GM21723 (cell line): ENCODE data around the gene BRF1.
"Not testable (repeated sequence)": the region's sequence is repeated elsewhere in the genome, so short reads cannot be mapped to it uniquely, and the experiment has no call there.

Experiments used
- ATAC-seq: cut with Tn5 transposase; IDR thresholded peaks from one replicate; pipeline ENCODE4 v1.9.1; 2021; ENCODE audit warnings: mild to moderate bottlenecking, moderate library complexity; ENCODE audit not compliant: unreplicated experiment

Gene BRF1

GRCh38 chr14:105300542-105301102 is at the start of gene BRF1:
TSS of gene BRF1 (minus strand) at chr14:105301001. CDS start at chr14:105300629, 372 bp downstream.
- ATAC-seq: peak; percentile 84

- ATAC-seq: no peak
Observed at GRCh38 chr14:105349992-105350391, 49.2 kb upstream of the BRF1 start.

DNA sequence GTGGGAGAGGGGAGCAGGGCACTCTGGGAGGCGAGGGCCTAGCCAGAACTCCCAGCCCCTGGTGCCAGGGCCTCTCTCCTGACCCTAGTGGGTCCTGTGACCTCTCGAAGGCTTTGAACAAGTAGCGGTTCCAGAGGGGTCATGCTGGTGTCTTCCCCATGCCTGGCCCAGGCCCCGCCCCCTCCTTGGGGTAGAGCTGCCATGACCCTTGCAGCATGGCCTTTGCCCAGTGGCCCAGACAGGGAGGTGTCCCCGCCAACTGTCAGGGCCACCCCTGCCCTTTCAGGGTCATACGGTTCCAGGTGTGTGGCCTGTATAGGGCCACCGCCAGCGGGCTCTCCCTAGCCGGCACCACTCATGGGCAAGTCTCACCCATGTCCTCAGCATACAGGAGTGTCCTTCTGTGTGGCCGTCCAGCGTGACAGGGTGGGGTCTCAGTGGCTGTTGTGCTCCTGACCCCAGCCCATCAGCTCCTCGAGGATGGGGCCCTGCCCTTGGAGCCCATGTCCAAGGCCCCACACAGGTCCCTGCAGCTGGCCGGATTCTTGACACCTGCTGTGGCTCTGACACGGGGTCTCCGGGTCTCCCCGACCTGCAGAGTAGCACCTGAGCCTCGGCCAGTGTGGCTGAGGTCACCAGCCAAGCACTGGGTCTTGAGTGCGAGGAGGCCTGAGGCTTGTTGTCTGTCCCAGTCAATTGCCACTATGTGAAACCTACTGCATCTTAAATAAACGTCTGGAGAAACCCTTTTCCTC is 48.3 kb upstream of the BRF1 start:
- ATAC-seq: no peak

- ATAC-seq: no peak
Observed at GRCh38 chr14:105348169-105348944, 47.6 kb upstream of the BRF1 start.

DNA sequence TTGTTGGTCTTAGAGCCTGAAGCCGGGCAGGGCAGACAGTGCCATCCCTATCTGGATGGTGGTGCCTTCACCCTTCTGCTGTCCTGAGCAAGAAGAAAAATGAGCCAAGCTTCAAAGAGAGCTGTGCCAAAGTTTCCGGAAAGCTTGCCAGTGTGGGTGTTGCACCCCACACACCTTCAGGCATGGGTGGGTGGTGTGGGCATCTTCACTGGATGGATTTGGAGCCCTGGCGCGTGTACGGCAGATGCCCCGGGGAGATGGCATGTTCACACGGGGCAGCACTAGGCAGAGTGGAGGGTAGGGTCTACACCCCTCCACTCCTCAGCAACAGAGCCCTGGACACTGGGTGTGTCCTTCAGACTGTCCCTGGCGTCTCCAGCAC is 46.8 kb upstream of the BRF1 start:
- ATAC-seq: no peak

DNA sequence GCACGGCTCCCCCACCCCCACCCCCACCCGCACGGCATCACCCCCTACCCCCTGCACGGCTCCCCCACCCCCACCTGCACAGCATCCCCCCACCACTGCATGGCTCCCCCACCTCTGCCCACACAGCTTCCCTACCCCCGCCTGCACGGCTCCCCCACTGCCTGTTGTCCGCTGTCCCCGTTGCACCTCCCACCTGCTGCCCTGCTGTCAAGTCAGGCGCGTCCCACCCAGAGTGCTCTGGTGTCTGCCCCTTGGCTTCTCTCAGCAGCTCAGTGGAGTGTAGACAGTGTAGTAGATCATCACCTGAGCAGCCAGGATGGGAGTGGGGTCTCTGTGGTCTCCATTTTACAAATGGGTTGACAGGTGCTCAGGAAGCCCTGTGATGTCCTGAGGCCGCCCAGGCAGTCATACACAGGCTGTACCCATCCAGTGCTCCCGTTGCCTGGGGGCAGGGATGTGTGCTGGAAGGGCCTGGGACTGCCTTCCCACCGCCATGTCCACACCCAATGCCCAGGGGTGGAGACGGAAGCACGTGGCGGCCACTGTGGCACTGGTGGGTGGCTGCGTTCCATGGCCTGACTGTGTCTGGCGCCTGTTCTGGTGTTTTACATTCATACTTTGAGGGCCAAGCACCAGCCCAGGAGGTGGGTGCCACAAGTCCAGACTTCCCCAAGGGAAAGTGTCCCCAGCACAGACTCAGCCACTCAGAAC is 46.2 kb upstream of the BRF1 start:
- ATAC-seq: no peak

DNA sequence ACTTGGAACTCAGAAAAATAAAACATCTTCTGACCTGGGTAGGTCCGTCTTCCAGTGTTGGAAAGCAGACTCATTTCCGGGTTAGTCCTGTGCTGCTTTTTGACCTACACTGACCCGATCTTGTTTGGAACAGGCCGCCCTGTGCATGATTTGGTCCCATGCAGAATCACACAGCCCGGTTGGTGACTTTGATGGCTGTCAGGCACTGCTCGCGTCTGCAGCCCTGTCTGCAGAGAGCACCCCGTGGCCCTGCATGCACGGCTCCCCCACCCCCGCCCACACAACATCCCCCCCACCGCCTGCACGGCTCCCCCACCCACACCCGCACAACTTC is 45.4 kb upstream of the BRF1 start:
- no peak for ATAC-seq

DNA sequence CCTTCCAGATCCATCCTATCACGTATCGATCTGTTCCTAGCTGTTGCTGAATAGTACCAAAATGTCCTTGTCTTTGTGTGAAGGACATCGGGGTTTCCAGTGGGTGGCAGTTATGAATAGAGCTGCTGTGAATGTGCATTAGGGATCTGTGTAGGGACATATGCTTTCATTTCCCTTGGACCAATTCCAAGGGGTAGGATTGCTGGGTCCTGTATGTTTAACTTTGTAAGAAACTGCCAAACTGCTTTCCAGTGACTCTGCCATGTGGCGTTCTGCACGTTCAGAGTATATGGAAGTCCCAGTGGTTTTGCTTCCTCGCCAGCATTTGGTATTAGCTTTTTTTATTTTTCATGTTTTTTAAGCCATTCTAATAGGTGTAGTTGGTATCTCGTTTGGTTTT is 42.4 kb upstream of the BRF1 start:
- ATAC-seq: no peak

DNA sequence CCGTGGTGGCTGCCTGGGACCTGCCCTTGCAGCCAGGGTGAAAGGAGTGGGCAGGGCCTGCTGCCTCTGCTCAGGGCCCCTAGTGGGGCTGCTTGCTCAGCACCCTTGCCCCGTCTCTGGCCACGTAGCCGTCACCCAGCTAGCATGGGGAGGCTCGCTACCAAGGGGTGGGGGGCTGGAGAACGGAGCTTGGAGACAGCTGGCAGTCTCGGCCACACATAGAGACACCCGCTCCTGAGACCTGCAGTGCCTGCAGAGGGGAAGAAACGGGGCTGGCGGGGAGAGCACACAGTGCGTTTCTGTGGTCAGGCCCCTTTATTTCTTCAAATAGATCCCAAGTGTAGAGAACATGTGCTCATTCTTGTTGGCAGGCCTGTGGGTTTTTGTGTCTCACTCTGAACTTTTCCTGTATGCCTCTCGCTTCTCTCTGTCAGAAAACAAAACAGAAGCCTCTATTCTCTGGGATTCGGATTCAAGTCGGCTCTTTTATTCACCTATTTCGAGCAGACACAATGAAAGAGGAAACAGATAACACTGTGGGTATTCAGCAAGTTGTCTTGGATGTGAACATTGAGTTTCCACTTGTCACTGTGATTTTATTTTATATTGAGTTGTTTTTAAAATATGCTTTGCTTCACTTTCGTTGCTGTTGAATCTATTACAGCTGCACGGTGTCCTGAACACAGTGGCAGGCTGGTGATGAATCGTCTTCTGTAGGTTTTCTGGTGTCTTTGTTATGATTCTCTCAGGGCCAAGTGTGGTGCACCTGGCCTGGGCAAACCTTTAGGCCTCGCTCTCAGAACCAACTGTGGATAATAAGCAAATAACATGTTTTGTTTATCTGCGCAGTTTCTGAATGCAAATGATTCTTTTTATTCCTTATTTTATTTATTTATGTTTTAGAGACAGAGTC is 40.3 kb upstream of the BRF1 start:
- no peak for ATAC-seq

- ATAC-seq: no peak
Observed at GRCh38 chr14:105337966-105338741, 37.4 kb upstream of the BRF1 start.

GRCh38 chr14:105337433-105337832 is 36.6 kb upstream of the BRF1 start:
- no peak for ATAC-seq

GRCh38 chr14:105336477-105337287 is 35.9 kb upstream of the BRF1 start:
- ATAC-seq: no peak

GRCh38 chr14:105335735-105336476 is 35.1 kb upstream of the BRF1 start:
- ATAC-seq: no peak

- not testable (repeated sequence) for ATAC-seq
Observed at GRCh38 chr14:105335231-105335542, 34.4 kb upstream of the BRF1 start.

DNA sequence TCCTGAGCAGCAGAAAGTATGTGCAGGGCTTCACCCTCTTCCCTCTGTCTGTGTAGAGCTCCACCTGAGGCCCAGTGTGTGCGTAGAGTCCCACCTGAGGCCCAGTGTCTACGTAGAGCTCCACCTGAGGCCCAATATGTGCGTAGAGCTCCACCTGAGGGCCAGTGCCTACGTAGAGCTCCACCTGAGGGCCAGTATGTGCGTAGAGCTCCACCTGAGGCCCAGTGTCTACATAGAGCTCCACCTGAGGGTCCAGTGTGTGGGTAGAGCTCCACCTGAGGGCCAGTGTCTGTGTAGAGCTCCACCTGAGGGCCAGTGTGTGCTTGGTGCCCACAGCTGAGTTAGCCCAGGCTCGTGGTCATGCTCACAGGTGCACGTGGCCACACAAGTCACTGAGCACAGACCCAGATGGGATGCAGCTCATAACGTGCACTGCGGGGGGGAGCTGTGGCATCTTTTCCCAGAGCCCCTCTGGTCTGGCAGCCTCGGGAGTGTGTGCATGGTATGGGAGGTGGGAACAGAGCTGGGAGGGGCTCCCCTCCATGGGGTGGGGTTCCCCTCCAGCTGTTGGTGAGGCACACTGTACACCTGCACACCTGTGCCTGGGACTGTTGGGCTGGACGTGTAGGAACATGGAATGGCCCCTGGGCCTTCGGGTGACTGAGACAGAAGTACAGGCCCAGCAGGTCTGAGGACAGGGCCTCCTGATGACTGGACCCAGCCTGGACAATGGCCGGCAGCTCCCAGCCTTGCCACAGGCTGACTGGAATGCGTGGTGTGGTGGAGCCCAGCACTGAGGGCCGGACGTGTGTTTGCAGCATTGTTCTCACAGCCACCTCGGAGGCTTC is 33.8 kb upstream of the BRF1 start:
- no peak for ATAC-seq

GRCh38 chr14:105333613-105334364 is 33.0 kb upstream of the BRF1 start:
- ATAC-seq: no peak

- ATAC-seq: no peak
Observed at GRCh38 chr14:105333020-105333490, 32.3 kb upstream of the BRF1 start.
